Hematopoietic multipotent progenitor cell (in vitro differentiated cells): ENCODE data around the gene WIPF3. TPM values are rescaled to one million over a fixed set of nuclear protein-coding genes. Genes with fewer than 3 reads are reported as not detected.
A peak's percentile ranks its signal among the peaks of the same experiment; 100 is the strongest.

Source experiments
- DNase-seq, 3 donors: peaks; one replicate each; pipeline ENCODE4 v3.0.0-alpha.2; 2011 to 2015; ENCODE audit warnings: low read depth in 2 of 3, low spot score in 2 of 3
- total RNA-seq: library from RNA; depleted of rRNA; stranded (reverse); fragments of >200 nt; gene quantifications from one replicate; pipeline ENCODE4 v1.2.3, GENCODE V29; 2012

WIPF3 gene, protein sequence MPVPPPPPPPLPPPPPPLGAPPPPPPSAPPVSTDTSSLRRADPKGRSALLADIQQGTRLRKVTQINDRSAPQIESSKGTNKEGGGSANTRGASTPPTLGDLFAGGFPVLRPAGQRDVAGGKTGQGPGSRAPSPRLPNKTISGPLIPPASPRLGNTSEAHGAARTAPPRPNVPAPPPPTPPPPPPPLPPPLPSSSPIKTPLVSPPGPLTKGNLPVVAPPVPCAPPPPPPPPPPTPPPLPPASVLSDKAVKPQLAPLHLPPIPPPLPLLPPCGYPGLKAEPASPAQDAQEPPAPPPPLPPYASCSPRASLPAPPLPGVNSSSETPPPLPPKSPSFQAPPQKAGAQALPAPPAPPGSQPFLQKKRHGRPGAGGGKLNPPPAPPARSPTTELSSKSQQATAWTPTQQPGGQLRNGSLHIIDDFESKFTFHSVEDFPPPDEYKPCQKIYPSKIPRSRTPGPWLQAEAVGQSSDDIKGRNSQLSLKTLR
- total RNA-seq: under 0.01 TPM

GRCh38 chr7:29806208-29806994 lies at the start of gene WIPF3:
Gene WIPF3, plus strand, starts transcription at chr7:29806508. Its CDS starts 28,217 bp downstream, at chr7:29834725.
- no peak for DNase-seq

GRCh38 chr7:29763266-29763665 lies 43.0 kb upstream of the WIPF3 start:
- no peak for DNase-seq

- peak in 1 of 3 donors; percentile 15 for DNase-seq
Observed at GRCh38 chr7:29764227-29764626, 42.1 kb upstream of the WIPF3 start.

DNA sequence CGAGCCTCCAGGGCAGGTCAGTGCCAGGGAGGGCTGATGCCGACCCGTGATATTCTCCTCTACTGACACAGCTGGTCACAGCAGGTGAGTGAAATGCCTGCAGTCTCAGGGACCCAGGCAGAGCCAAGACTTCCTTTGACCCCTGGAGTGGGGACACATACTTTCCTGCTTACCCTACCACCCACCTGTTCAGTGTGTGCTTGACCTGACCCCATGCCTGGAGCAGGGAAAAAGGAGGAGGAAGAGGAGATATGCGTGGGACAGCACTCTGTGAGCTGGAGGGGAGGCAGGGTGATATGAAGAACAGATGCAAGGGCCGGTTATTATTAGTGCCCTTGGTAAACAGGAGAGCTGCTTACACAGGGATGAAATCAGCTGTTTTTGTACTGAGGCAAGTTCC lies 40.8 kb upstream of the WIPF3 start:
- no peak for DNase-seq

GRCh38 chr7:29770371-29770770 lies 35.9 kb upstream of the WIPF3 start:
- DNase-seq: no peak

- DNase-seq: peak in 1 of 3 donors; percentile 51
Observed at GRCh38 chr7:29771081-29771816, 35.1 kb upstream of the WIPF3 start.

GRCh38 chr7:29779017-29779416 lies 27.3 kb upstream of the WIPF3 start:
- no peak for DNase-seq

GRCh38 chr7:29780346-29780745 lies 26.0 kb upstream of the WIPF3 start:
- no peak for DNase-seq

GRCh38 chr7:29783671-29784070 lies 22.6 kb upstream of the WIPF3 start:
- DNase-seq: no peak

- no peak for DNase-seq
Observed at GRCh38 chr7:29793507-29793906, 12.8 kb upstream of the WIPF3 start.

GRCh38 chr7:29794959-29795629 lies 11.2 kb upstream of the WIPF3 start:
- DNase-seq: no peak

GRCh38 chr7:29795696-29796580 lies 10.4 kb upstream of the WIPF3 start:
- no peak for DNase-seq

- no peak for DNase-seq
Observed at GRCh38 chr7:29797112-29797944, 9.0 kb upstream of the WIPF3 start.

GRCh38 chr7:29798422-29798821 lies 7.9 kb upstream of the WIPF3 start:
- no peak for DNase-seq

DNA sequence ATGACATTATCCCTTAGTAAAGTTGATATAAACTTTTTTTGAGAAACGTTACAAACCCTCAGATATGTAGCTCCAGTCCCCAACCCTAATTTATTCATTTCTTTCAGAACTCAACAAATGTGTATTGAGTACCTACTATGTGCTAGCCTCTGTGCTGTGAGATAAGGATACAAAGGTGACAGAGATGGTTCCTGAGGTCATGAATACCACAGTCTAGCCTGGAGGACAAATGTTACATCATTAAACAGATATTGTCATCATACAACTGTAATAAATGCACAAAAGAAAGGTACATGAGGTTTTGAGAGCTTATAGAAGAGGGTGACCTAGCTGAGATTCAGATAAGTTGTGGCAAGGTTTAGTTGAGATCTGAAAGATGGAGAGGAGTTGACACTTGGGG lies 4.4 kb upstream of the WIPF3 start:
- DNase-seq: no peak

DNA sequence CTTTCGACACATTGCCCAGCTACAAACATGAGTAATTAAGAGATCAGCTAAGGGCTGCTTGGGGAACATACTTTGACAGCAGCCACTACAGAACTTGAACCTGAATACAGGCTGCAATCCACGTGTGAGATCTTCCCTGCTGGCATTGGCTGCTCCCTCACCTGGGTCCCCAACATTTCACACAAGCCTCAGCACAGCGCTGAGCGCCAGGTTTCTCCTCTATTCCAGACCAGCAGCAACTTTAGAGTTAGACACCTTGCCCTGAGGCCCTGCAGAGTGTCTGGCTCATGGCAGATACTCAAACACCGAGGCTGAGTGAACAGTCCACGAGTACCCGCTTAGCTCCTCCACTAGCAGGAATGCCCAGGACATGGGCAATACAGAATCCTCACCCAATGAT lies 1.3 kb upstream of the WIPF3 start:
- no peak for DNase-seq

- DNase-seq: no peak
Observed at GRCh38 chr7:29805886-29806207, 461 bp upstream of the WIPF3 start.

DNA sequence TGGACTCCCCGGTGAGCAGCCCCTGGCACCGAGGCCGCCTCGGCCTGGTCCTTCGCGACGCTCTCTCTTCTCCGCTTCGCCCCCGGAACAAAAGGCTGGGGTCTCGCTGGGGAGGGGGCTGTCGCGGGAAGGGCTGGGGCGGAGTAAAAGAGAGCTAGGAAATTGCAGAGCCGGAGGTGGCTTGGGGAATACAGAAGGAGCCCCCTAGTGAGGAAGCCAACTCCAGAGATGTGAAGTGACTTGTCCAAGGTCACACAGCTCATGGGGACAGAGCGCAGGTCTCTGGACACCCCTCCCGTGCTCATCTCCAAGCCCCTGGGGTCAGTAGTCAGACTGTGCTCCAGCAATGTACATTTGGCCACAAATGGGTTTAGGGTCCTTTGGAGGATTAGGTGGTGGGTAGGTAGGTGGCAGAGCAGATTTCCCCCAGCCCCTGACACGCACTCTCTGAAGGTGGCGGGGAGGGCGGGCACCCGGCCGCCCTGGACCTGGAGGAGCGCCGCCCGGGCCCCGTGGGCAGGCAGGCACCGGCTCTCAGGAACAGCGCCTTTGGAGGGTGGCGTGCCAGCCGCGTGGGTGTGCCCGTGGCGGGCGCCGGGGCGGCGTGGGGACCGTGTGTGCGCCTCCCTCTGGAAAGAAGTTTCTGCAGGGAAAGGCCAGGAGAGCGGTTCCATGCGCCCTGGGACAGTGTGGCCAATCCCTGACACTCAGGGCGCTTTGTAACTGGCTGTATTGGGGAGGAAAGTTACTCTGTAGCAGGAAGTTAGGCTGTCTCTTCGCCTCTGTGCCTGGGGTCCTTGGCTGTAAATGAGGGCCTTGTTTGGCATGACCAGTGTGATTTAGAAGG lies 910 bp downstream of the WIPF3 start:
- DNase-seq: no peak
